Measurements from ENCODE around the gene IL23R. TPM values are rescaled to one million over a fixed set of nuclear protein-coding genes. Genes with fewer than 3 reads are reported as not detected.
"Not testable (repeated sequence)": the region's sequence is repeated elsewhere in the genome, so short reads cannot be mapped to it uniquely, and the experiment has no call there.

IL23R gene
- total RNA-seq, 1 experiment from 2014 or later: not detected

- no peaks in the 10 kb centered on the region for H3K9me3 ChIP-seq (ENCODE audit: control insufficient read depth, low read depth, low read length)
- no peak overlapping the region for H2BK20ac ChIP-seq (ENCODE audit: low read depth, low read length, poor library complexity, severe bottlenecking)
- no CpG with 5 or more reads among the region's 8 CpGs for WGBS (ENCODE audit: extremely low coverage, insufficient read length, low lambda C conversion rate)
- no peak overlapping the region for H2BK12ac ChIP-seq (ENCODE audit: insufficient read length, low read depth, low read length)
- H3K9ac ChIP-seq (ENCODE audit: extremely low read depth, insufficient read length, low read length): no peak overlapping the region
- H2AK5ac ChIP-seq (ENCODE audit: insufficient read length, low read length): no peak overlapping the region
- no peaks in the 10 kb centered on the region for H3K9me3 Mint-ChIP-seq
- H3K79me2 ChIP-seq (ENCODE audit: insufficient read depth, low read length): no peaks in the 10 kb centered on the region
- no peak overlapping the region for H3K18ac ChIP-seq (ENCODE audit: insufficient read length, low read depth, low read length)
- no peak overlapping the region for H3K56ac ChIP-seq (ENCODE audit: insufficient read length, low read depth, low read length)
- no peak overlapping the region for H3K27ac ChIP-seq (ENCODE audit: insufficient read length, low read depth, low read length)
- H3K36me3 Mint-ChIP-seq (ENCODE audit: insufficient read depth in 1 of 3, low read depth in 3 of 3): no peaks in the 10 kb centered on the region
- H3K27ac Mint-ChIP-seq: no peak overlapping the region
- no peak overlapping the region for H3K4me3 Mint-ChIP-seq
- TF ChIP-seq CTCF (conservative IDR thresholded peaks at IDR 0.05): no peak
- H3K4me1 ChIP-seq (ENCODE audit: insufficient read depth, low read length): no peaks in the 10 kb centered on the region
- no peak overlapping the region for H2AFZ ChIP-seq (ENCODE audit: low read length)
- no peak overlapping the region for H2BK15ac ChIP-seq (ENCODE audit: low read depth, low read length)
- H3K4me2 ChIP-seq (ENCODE audit: insufficient read depth, insufficient read length, low read length): no peak overlapping the region
- no peaks in the 10 kb centered on the region for H3K4me1 Mint-ChIP-seq
- H2BK120ac ChIP-seq (ENCODE audit: low read depth, low read length, poor library complexity, severe bottlenecking): no peak overlapping the region
- no peak overlapping the region for H4K8ac ChIP-seq (replicated peaks; ENCODE audit: insufficient read length, low read depth, low read length)
- H3T11ph ChIP-seq (ENCODE audit: low read length): no peak overlapping the region
- no peak overlapping the region for H2BK5ac ChIP-seq (ENCODE audit: insufficient read length, low read length)
- no peak overlapping the region for H3K23ac ChIP-seq (ENCODE audit: insufficient read length, low read depth, low read length)
- no peak overlapping the region for H3K4ac ChIP-seq (ENCODE audit: low read depth, low read length)
- no peak overlapping the region for H4K5ac ChIP-seq (ENCODE audit: insufficient read length, low read depth, low read length)
- H3K14ac ChIP-seq (ENCODE audit: insufficient read depth, low read length): no peak overlapping the region
- no peaks in the 10 kb centered on the region for H3K79me1 ChIP-seq (ENCODE audit: insufficient read depth, low read depth, low read length, poor library complexity, severe bottlenecking)
- DNase-seq: no peak
- H4K20me1 ChIP-seq (ENCODE audit: control insufficient read depth, insufficient read depth, insufficient read length): no peaks in the 10 kb centered on the region
- no peaks in the 10 kb centered on the region for H3K27me3 Mint-ChIP-seq (ENCODE audit: low read depth)
- H3K23me2 ChIP-seq (ENCODE audit: insufficient read length, low read depth, low read length, poor library complexity, severe bottlenecking): no peaks in the 10 kb centered on the region
- no peaks in the 10 kb centered on the region for H3K27me3 ChIP-seq (ENCODE audit: insufficient read depth, low read length)
- no peak overlapping the region for H4K91ac ChIP-seq (ENCODE audit: insufficient read length, low read depth, low read length)
Measured at GRCh38 chr1:67204298-67204980, 38.2 kb downstream of the IL23R start.

DNA sequence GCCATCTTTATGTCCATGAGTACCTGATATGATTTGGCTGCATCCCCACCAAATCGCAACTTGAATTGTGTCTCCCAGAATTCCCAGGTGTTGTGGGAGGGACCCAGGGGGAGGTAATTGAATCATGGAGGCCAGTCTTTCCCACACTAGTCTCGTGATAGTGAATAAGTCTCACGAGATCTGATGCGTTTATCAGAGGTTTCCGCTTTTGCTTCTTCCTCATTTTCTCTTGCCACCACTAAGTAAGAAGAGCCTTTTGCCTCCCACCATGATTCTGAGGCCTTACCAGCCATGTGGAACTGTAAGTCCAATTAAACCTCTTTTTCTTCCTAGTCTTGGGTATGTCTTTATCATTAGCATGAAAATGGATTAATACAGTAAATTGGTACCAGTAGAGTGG, 41.1 kb downstream of the IL23R start:
- not testable (repeated sequence) for H4K91ac ChIP-seq (ENCODE audit: insufficient read length, low read depth, low read length); H3K9me3 ChIP-seq (ENCODE audit: control insufficient read depth, low read depth, low read length); H3K27me3 ChIP-seq (ENCODE audit: insufficient read depth, low read length); H2BK12ac ChIP-seq (ENCODE audit: insufficient read length, low read depth, low read length); H4K20me1 ChIP-seq (ENCODE audit: control insufficient read depth, insufficient read depth, insufficient read length); H3K9ac ChIP-seq (ENCODE audit: extremely low read depth, insufficient read length, low read length); H2BK20ac ChIP-seq (ENCODE audit: low read depth, low read length, poor library complexity, severe bottlenecking); H3K18ac ChIP-seq (ENCODE audit: insufficient read length, low read depth, low read length); H3K4me2 ChIP-seq (ENCODE audit: insufficient read depth, insufficient read length, low read length); H3T11ph ChIP-seq (ENCODE audit: low read length); H2AK5ac ChIP-seq (ENCODE audit: insufficient read length, low read length); H3K79me2 ChIP-seq (ENCODE audit: insufficient read depth, low read length); H3K56ac ChIP-seq (ENCODE audit: insufficient read length, low read depth, low read length); H3K4ac ChIP-seq (ENCODE audit: low read depth, low read length); H3K27me3 Mint-ChIP-seq (ENCODE audit: low read depth); H2BK15ac ChIP-seq (ENCODE audit: low read depth, low read length); H3K4me3 Mint-ChIP-seq; H3K9me3 Mint-ChIP-seq; H3K4me1 Mint-ChIP-seq; H4K8ac ChIP-seq (replicated peaks; ENCODE audit: insufficient read length, low read depth, low read length); H3K79me1 ChIP-seq (ENCODE audit: insufficient read depth, low read depth, low read length, poor library complexity, severe bottlenecking); H3K23me2 ChIP-seq (ENCODE audit: insufficient read length, low read depth, low read length, poor library complexity, severe bottlenecking); H3K27ac ChIP-seq (ENCODE audit: insufficient read length, low read depth, low read length); H3K27ac Mint-ChIP-seq; H3K4me1 ChIP-seq (ENCODE audit: insufficient read depth, low read length); H4K5ac ChIP-seq (ENCODE audit: insufficient read length, low read depth, low read length); H2AFZ ChIP-seq (ENCODE audit: low read length); H3K14ac ChIP-seq (ENCODE audit: insufficient read depth, low read length); H3K36me3 Mint-ChIP-seq (ENCODE audit: insufficient read depth in 1 of 3, low read depth in 3 of 3); H3K23ac ChIP-seq (ENCODE audit: insufficient read length, low read depth, low read length); H2BK120ac ChIP-seq (ENCODE audit: low read depth, low read length, poor library complexity, severe bottlenecking); DNase-seq; H2BK5ac ChIP-seq (ENCODE audit: insufficient read length, low read length)
- no CpG with 5 or more reads among the region's 5 CpGs for WGBS (ENCODE audit: extremely low coverage, insufficient read length, low lambda C conversion rate)

All from H9 (cell line).